CMK (cell line): Measurements from ENCODE around the gene ARHGEF7.
"Not testable (repeated sequence)": the region's sequence is repeated elsewhere in the genome, so short reads cannot be mapped to it uniquely, and the experiment has no call there.

Experiments used
- DNase-seq: peaks from one replicate; pipeline ENCODE4 v3.0.0-alpha.2; 2010; ENCODE audit warnings: low read depth

ARHGEF7 gene

DNA sequence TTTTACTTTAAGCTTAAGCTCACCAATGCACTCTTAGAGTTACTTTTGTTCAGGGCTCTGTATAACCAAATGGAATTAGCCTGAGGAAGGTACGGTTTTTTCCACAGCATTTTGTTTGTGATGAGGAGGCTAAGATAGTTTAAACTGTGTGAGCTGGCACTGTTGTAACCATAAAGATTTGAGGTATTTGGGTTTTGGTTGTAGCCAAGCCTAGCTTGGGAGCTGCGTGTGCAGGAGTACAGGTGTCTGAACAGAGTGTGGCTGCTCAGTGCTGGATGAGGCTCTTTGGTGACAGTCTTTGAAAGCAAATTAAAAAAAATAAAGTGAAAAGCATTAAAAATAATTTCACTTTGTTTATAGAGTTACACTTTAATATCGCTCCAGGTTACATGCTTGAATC lies 56.0 kb downstream of the ARHGEF7 start:
- DNase-seq, result no peak

DNA sequence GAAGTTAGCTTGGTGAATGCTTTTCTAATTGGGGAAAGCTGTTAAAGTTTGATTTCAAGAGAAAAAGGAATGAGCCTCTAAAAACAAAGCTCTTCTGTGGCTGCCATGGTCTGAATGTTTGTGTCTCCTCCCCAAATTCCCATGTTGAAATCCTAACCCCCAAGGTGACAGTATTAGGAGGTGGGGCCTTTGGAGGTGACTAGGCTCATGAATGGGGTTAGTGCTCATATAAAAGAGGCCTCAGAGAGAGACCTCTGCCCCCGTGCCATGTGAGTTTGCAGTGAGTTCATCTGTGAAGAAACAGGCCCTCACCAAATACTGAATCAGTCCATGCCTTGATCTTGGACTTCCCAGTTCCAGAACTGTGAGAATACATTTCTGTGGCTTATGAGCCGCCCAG lies 56.5 kb downstream of the ARHGEF7 start:
- no peak for DNase-seq

DNA sequence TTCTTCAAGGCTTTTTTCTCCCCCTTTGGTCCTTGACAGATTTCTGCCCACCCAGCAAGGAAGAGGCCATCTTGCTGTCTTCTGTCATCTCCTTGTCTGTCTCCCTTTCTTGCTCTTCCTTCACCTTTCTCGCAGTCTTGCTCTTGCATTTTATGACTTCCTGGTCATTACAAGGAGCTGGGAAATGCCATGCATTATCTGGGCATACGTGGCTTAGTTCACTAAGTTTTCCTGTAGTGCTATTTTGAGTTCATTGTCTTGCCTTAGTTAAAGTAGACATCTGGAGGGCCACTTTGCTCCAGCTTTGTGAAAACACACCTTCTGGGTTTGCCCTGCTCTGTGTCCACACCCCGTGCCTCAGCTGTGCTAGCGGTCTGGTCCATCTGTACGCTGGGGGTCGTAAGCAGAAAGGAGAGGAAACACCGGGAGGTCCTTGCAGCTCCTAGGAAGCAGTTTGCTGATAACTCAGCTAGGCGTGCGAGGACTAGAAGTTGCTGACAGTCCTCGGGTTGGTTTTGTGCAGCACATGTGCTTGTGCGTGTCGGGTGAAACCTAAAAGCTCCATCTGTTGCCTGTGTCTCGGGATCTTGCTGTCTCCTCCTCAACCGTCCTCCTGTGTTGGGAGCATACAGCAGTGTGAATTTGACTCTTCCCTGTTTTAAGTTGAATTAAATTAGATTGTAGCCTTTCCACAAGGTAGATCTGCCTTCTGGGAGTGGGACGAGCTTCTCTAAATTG lies 59.4 kb downstream of the ARHGEF7 start:
- DNase-seq, result no peak

DNA sequence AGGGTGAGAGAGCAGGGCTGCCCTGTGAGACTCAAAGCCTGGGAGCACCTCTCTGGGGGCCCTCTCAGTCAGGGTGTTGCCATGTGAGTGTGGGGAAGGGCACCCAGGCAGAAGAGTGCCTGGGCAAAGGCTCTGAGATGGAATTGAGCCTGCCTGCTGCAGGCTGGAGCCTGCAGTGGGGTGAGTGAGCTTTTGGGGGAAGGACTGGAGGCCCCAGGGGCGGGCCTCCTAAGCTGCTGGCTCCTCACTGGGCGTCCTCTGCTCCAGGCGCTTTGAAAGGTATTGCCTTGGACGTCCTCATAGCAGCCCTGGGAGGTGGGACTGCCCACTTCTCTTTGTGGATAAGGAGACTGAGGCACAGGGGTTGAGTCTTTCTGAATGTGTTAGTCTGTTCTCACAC lies 60.3 kb downstream of the ARHGEF7 start:
- no peak for DNase-seq

DNA sequence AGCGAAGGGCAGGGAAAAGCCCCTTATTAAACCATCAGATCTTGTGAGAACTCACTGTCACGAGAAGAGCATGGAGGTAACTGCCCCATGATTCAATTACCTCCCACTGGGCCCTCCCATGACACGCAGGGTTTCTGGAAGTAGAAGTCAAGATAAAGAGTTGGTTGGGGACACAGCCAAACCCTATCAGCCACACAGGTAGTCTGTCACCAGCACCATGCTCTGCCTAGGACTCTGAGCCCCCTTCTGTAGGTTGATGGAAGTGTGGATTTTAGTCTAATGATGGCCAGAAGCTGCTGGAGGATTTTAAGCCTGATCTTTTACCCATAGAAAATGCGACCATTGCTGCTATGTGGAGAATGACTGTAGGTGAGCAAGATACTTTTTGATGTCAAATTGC lies 60.8 kb downstream of the ARHGEF7 start:
- DNase-seq, result no peak

DNA sequence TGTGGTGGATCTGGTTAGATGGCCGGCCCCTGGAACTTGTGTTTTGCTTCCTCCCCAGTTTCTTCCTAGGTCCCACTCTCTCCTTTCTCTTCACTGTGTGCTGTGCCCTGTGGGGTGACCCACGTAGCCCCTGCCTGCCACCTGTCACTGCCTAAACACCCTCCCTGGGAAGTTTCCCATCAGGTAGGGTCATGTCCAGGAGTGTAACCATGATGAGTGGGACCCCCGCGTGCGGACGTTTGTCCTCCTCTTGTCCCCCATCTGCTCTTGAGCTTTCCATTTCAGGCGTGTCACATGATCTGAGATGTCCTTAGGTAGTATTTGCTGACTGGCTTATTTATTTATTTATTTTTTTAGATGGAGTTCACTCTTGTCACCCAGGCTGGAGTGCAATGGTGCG lies 61.3 kb downstream of the ARHGEF7 start:
- DNase-seq, result no peak

DNA sequence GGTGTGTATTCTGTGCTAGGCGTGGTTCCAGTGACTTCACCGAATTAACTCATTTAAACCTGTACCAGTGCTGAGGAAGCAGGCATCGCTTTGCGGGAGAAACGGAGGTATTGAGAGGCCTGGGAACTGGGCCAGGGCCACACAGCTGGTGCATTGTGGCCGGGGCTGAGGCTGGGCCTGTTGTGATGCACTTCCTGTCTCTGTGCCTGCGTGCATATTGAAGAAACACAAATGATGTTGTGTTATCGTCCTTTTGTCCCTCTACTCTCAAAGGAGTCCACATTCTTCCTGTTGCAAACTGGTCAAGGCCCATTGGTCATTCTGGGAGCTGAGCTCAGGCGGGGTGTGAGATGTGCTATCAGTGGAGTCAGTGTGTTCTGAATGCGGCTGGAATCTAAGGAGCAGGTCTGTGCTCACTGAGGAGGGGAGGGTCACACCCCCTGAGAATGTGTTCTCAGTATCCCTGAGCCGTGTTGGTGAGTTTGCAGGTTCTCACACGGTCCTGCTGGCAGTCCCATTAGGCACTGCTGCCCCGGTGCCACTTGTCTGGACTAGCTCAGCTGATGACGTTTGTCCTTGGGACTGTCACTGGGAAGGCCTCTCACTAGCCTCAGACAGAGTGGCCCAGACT lies 62.1 kb downstream of the ARHGEF7 start:
- DNase-seq, result no peak

DNA sequence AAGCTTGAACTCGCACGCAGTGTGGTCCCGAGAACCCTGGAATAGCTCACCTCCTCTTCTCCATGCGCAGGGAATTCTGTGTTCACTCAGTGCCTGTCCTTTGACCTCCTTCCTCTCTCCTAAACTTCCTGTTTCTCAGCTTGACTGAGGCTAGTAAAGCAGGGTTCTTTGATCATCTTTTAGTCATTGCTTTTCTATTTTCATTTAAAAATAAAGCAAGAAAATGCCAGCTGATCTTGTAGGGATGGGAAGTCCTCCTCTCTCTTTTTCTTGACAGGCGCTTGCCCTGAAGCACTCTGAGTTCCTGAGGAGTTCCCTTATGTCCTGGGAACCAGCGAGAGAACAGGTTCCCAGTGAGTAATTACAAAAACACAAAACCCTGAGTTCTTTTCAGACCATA lies 62.8 kb downstream of the ARHGEF7 start:
- no peak for DNase-seq

DNA sequence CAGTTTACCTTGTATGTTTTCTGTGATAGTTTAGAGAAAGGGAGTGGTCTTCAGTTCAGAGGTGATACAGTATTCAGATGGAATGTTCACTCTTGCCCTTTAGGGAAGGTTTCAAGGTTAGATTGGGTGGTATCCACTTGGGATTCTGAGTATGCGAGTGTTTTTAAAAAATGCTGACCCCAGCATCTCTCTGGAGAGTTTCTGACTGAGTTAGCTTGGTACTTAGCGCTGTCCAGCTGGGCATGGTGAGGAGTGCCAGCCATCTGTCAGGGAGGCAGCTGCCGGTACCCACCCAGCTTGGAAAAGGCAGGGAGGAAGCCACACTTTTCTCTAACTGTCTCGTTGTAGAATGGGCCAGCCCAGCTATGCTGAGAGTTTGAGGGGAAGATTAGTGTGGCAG lies 63.3 kb downstream of the ARHGEF7 start:
- no peak for DNase-seq

DNA sequence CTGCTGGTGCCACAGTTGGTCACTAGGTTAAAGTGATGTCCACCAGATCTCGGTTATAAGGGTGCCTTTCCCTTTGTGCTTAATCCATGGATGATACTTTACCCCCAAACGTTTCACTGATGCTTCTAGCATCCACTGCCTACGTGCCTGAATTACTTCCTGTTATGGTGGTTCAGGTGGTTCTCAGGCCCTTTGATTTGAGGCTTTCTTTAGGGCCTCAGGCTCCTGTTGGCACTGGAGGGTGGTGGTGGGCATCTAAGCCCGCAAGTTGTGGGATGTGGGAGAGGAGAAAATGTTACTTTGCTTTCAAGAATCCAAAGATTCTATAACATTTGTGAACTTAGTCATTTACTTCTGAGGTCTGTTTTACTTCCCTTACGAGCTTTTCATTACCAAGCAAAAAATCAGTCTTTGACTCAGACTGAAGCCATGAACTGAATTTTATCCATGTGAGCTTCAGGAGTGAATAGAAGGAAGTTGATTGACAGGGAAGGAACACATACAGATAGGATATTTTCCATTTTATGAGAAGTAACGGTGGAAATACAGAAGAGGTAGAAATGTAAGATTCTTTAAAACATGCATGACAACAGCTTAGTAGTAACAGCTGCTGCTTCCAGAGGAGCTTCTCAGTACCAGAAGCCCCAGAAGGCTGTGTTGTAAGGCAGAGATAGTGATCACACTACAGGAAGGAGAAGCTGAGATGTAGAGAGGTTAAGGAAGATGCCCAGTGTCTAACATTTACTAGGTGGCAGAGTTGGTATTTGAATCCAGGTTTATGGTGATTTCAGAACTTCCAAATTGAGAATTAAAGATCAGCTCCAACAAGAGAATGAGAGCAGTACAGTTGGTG lies 65.0 kb downstream of the ARHGEF7 start:
- no peak for DNase-seq

DNA sequence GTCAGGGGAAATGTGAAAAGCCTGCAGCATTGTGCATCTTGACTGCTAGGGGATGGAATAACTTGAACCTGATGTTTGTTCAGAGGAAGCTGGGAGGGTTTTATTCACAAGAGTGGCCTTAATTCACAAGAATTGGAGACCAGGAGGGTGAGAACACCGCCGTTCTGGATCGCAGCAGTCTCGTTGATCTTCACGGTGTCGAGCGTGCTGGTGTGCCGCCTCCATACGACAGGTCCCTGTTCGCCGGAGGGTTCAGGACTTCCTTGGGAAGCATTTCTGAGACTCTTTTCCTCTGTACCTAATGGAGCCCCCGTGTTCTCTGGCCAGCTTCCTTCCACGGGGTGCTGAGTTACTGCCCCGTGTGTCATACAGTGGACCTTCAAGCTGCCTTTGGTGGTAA lies 66.9 kb downstream of the ARHGEF7 start:
- DNase-seq, result no peak

DNA sequence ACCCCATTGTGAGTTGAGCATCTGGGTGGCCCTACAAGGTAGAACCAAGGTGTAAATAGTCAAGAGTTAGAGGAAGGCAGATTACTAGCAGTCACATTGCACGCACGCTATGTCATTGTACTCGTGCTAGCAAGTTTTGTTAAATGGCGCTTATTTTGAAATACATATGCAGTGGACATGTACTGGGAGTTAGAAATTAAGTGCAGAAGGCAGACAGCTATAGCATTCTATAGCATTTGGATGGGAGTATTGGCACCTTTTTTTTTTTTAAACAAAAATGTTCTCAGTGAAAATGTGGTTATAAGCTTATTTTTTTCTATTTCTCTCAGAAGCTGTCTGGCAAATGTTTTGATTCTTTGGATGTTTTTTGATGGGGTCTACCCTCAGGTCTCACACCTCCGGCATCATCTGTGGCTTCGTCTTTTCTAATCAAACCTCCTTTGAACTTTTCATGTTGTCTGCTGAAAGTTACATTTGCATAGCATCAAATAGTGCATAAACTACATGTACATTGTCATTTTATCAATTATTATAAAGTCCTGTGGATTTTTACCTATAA lies 68.1 kb downstream of the ARHGEF7 start:
- no peak for DNase-seq

DNA sequence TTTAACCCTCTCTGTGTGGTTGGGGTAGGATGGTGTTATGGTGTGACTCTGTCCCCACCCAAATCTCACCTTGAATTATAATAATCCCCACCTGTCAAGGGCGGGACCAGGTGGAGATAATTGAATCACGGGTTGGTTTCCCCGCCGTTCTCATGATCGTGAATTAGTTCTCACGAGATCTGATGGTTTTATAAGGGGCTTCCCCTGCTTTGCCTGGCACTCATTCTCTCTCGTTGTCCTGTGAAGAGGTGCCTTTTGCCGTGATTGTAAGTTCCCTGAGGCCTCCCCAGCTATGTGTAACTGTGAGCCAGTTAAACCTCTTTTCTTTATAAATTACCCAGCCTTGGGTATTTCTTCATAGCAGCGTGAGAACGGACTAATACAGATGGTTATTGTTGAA lies 68.8 kb downstream of the ARHGEF7 start:
- DNase-seq, result no peak

DNA sequence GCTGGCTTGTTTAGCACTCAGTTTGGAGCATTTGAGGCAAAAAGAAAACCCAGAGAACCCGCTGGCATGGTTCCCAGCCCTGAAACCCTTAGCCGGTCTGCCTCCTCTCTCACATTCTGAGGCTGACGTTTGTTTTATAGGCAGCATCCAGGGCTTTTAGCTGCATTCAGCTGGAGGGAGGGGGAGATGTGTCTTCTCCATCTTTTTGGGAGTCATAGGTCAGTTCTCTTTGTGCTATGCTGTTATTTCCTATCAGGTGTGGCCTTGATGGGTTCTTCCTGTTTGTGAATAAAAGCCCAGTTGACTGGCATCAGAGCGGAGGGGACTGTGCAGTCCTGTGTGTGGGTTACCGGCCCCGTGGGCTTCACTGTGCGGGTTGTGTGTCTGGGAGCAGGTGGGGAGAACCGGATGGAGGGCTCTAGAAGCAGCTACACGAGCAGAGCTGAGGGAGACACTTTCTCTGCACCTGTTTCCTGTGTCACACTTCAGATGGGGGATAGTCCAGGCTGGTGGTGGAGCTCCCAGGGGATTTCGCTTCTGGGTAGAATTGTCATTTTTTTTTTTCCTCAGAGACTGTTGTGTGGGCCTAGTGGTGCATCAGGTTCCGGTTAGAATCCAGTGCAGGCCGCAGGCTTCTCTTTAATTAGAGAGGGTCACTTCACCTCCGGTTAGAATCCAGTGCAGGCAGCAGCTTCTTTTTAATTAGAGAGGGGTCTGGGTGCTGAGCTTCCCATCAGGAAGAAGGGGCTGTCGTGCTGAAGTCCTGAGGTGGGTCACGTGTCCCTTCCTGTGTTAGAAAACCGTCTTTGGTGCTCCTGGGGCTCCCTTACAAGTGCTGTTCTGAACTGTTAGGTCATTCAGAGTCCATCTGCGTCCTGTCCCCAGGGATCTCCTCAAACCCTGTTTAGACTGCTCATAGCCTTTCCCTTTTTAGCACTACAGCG lies 69.6 kb downstream of the ARHGEF7 start:
- DNase-seq, result no peak

DNA sequence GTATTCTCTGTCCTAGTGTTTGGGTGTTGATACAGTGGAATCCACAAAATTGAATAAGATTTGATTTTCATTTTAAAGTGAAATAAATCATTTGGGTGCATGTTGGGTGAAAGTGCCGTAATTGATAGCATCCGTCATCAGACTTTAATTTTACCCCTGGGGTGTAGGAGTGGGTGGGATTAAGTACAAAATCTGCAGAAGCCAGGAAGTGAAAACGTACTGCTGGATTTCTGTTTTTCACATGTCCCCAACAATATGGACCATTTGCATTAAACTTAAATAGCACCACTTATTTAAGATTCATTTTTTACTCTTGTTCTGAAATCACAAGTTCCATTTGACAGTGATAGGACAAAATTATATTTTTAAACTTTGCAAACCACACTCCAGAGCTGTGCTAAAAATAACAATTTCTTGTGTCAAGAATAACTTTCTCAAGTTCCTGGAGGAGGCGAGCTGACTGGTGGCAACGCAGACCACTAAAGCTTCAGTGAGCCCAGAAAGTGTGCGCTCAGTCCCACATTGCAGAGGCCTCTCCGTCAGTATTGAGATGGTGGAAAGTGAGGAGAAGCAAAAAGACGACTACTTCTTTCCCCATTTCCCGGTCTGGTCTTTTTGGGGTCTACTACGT lies 71.3 kb downstream of the ARHGEF7 start:
- no peak for DNase-seq

DNA sequence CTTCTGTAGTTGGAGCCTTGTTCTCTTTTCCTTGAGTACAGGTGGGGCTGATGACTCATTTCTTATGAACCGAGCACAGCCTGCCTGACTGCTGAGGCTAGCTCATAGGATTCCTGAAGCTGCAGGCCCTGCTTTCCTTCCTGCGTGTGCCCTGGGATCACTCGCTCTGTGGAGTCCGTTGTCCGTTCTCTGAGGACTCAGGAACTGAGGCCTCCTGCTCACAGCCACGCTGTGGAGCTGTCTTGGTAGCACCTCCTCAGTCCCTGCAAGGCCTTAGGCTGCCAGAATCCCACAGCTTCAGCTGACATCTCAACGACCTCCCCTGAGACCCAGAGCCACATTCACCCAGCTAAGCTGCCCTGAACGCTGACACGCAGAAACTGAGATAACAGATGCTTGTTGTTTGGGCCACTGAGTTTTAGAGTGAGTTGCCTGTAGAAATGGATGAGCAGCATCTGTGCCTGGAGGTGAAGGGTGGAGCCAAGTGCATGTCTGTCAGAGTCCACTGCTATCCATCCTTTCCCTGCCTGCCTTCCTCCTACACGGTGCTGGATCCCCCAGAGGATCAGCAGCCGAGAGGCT lies 72.9 kb downstream of the ARHGEF7 start:
- no peak for DNase-seq

DNA sequence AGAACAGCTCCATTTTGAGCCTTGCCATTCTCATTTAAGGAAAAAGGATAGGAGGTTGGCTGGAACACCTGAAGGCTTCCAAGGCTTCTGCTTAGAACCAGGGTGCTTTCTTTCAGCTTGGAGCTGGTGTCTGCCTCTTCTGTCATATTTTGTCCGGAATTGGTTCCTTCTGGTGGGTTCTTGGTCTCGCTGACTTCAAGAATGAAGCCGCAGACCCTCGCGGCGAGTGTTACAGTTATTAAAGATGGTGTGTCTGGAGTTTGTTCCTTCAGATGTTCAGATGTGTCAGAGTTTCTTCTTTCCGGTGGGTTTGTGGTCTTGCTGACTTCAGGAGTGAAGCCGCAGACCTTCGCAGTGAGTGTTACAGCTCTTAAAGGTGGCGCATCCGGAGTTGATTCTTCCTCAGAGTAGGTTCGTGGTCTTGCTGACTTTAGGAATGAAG lies 74.0 kb downstream of the ARHGEF7 start:
- not testable (repeated sequence) for DNase-seq

DNA sequence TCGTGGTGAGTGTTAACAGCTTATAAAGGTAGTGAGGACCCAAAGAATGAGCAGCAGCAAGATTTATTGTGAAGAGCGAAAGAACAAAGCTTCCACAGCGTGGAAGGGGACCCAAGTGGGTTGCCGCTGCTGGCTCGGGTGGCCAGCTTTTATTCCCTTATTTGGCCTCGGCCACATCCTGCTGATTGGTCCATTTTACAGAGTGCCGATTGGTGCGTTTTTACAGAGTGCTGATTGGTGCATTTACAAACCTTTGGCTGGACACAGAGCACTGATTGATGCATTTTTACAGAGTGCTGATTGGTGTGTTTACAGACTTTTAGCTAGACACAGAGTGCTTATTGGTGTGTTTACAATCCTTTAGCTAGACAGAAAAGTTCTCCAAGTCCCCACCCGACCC lies 74.4 kb downstream of the ARHGEF7 start:
- DNase-seq, result not testable (repeated sequence)

DNA sequence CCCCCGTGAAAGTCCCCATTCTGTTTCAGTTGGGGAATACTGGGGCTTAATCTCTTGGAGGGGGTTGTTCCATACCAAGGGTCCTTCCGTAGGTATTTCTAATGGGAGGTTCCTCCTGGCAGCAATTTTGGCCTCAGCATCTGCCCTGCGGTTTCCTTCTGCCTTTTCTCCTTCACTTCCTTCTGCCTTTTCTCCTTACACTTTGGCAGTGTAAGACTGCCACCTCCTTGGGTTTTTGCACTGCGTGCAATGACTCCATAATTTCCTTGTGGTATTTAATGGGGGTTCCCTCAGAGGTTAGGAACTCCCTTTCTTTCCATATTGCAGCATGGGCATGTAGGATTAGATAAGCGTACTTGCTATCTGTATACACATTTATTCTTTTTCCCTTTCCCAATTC lies 78.1 kb downstream of the ARHGEF7 start:
- DNase-seq, result not testable (repeated sequence)

DNA sequence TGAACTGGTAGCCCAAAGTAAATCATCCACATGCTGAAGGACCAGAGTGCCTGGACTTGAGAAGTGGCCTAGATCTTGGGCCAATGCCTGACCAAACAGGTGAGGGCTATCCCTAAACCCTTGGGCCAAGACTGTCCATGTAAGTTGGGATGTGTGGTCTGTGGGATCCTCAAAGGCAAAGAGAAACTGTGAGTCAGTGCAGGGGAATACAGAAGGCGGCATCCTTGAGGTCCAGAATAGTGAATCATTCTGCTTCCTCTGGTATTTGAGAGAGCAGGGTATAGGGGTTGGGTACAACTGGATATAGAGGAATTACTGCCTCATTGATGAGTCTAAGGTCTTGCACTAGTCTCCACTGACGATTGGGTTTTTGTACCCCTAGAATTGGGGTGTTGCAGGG lies 79.5 kb downstream of the ARHGEF7 start:
- DNase-seq, result not testable (repeated sequence)
